Activated CD8-positive, alpha-beta T cell treated with anti-CD3 and anti-CD28 coated beads, Interleukin-2, amount 10 ng/mL, durations not matched to agents 7 days and 5 days (primary cell): ENCODE results near the gene CDC26. TPM values are rescaled to one million over a fixed set of nuclear protein-coding genes. Genes with fewer than 3 reads are reported as not detected.

Experiments
- ATAC-seq: fragments of 150-1000 bp; cut with Tn5 transposase; one replicate; pipeline ENCODE4 v1.10.0; 2021; ENCODE audit warnings: moderate library complexity
- CTCF ChIA-PET: fragments of 350-600 bp; sonication (Branson Sonifier 250); formaldehyde crosslinking; loops from one replicate; lab custom pipeline; 2021; ENCODE audit warnings: antibody characterized with exemption; lab: Charles Lee
- POLR2A ChIA-PET: fragments of 350-600 bp; sonication (Branson Sonifier 250); formaldehyde crosslinking; loops from one replicate; lab custom pipeline; 2021; ENCODE audit warnings: antibody characterized with exemption; lab: Charles Lee
- DNase-seq: peaks from one replicate; pipeline ENCODE4 v3.0.0-alpha.2; 2020
- H3K27ac Mint-ChIP-seq: one replicate; pipeline ENCODE4 v1.8.0; 2021; ENCODE audit warnings: mild to moderate bottlenecking, mixed read lengths
- H3K27me3 Mint-ChIP-seq: one replicate; pipeline ENCODE4 v1.8.0; 2021; ENCODE audit warnings: low read depth, mixed read lengths
- H3K36me3 Mint-ChIP-seq: one replicate; pipeline ENCODE4 v1.8.0; 2021; ENCODE audit warnings: low read depth, mixed read lengths
- H3K4me1 Mint-ChIP-seq: one replicate; pipeline ENCODE4 v1.8.0; 2021; ENCODE audit warnings: low read depth, mixed read lengths
- H3K4me3 Mint-ChIP-seq: one replicate; pipeline ENCODE4 v1.8.0; 2021; ENCODE audit warnings: mild to moderate bottlenecking, mixed read lengths
- H3K9me3 Mint-ChIP-seq: one replicate; pipeline ENCODE4 v1.8.0; 2022; ENCODE audit warnings: mixed read lengths; ENCODE audit not compliant: insufficient read depth
- total RNA-seq, 2 experiments: library from RNA; stranded (reverse); gene quantifications; one replicate each; pipeline ENCODE4 v1.2.3, GENCODE V29; 2021

Gene CDC26
- total RNA-seq, 2 experiments from 2014 or later, result 26.1 to 28.9 TPM

- Mint-ChIP-seq H3K9me3 (no peaks in the 10 kb centered on the region), H3K27me3 (no peaks in the 10 kb centered on the region), H3K36me3 (peaks cover 56% of the 10 kb centered on the region), H3K4me1 (no peaks in the 10 kb centered on the region), H3K27ac (no peak overlapping the region), H3K4me3 (no peak overlapping the region)
- DNase-seq (no peak), ATAC-seq (no peak)
- POLR2A ChIA-PET, result interaction anchor here (1.7 kb wide), 1 partner anchor 15 kb away, joined by 5 read pairs; the partner anchor contains the start of genes CDC26 and PRPF4
- CTCF ChIA-PET, result interaction anchor here (1.1 kb wide), 1 partner anchor 15 kb away, joined by 3 read pairs; no protein-coding TSS in a partner anchor
Observed at GRCh38 chr9:113290052-113290607, 14.8 kb upstream of the CDC26 start.

DNA sequence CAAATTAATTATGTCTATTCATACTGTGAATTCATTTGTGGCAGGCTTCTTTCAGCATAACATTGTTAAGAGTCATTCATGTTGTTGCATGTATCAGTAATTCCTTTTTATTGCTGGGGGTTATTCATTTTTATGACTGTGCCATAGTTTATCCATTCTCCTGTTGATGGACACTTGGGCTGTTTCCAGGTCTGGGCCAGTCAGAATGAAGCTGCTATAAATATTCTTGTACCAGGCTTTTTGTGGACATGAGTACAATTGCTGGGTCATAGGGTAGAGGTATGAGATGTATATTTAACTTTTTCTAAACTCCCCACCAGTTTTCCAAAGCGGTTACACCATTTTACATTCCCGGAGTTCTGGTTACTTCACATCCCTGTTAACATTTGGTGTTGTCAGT is 13.7 kb upstream of the CDC26 start:
- CTCF ChIA-PET, result no interaction called here
- POLR2A ChIA-PET, result no interaction called here
- peaks cover 65% of the 10 kb centered on the region for H3K36me3 Mint-ChIP-seq

GRCh38 chr9:113281356-113281755 is 6.0 kb upstream of the CDC26 start:
- ChIA-PET CTCF (no interaction called here), POLR2A (no interaction called here)
- H3K36me3 Mint-ChIP-seq, result peaks cover 63% of the 10 kb centered on the region

More for the DNA sequence above, 13.7 kb upstream of the CDC26 start:
- DNase-seq (no peak), ATAC-seq (no peak)
- no peaks in the 10 kb centered on the region for H3K27me3 Mint-ChIP-seq
- H3K4me3 Mint-ChIP-seq, result no peak overlapping the region
- H3K4me1 Mint-ChIP-seq, result no peaks in the 10 kb centered on the region
- no peak overlapping the region for H3K27ac Mint-ChIP-seq
- no peaks in the 10 kb centered on the region for H3K9me3 Mint-ChIP-seq

GRCh38 chr9:113278840-113279239 is 3.5 kb upstream of the CDC26 start:
- DNase-seq, result no peak
- no peaks in the 10 kb centered on the region for H3K27me3 Mint-ChIP-seq
- ATAC-seq, result no peak
- ChIA-PET CTCF (no interaction called here), POLR2A (no interaction called here)
- peaks cover 49% of the 10 kb centered on the region for H3K36me3 Mint-ChIP-seq
- H3K4me1 Mint-ChIP-seq, result peaks cover 17% of the 10 kb centered on the region
- H3K27ac Mint-ChIP-seq, result no peak overlapping the region
- no peak overlapping the region for H3K4me3 Mint-ChIP-seq
- no peaks in the 10 kb centered on the region for H3K9me3 Mint-ChIP-seq

More at GRCh38 chr9:113281356-113281755, 6.0 kb upstream of the CDC26 start:
- Mint-ChIP-seq H3K27me3 (no peaks in the 10 kb centered on the region), H3K4me1 (peaks cover 12% of the 10 kb centered on the region), H3K4me3 (no peak overlapping the region), H3K27ac (no peak overlapping the region), H3K9me3 (no peaks in the 10 kb centered on the region)
- no peak for ATAC-seq
- DNase-seq, result no peak

GRCh38 chr9:113274474-113275156 is 757 bp downstream of the CDC26 start:
- peaks cover 38% of the 10 kb centered on the region for H3K36me3 Mint-ChIP-seq
- H3K4me1 Mint-ChIP-seq, result peaks cover 14% of the 10 kb centered on the region
- ChIA-PET POLR2A (interaction anchor here (0.7 to 2.7 kb wide), 11 partner anchors 16 to 139 kb away, joined by 3 to 25 read pairs (median 4); partner anchors contain the start of genes BSPRY, C9orf43, FKBP15 and HDHD3), CTCF (interaction anchor here (0.7 to 5.7 kb wide), 47 partner anchors 9 to 408 kb away, joined by 3 to 105 read pairs (median 5); partner anchors contain the start of genes ALAD, C9orf43, FKBP15 and HDHD3)
- H3K27ac Mint-ChIP-seq, result no peak overlapping the region
- ATAC-seq (peak; percentile 19), DNase-seq (peak; percentile 63)
- H3K27me3 Mint-ChIP-seq, result no peaks in the 10 kb centered on the region
- no peaks in the 10 kb centered on the region for H3K9me3 Mint-ChIP-seq
- no peak overlapping the region for H3K4me3 Mint-ChIP-seq

DNA sequence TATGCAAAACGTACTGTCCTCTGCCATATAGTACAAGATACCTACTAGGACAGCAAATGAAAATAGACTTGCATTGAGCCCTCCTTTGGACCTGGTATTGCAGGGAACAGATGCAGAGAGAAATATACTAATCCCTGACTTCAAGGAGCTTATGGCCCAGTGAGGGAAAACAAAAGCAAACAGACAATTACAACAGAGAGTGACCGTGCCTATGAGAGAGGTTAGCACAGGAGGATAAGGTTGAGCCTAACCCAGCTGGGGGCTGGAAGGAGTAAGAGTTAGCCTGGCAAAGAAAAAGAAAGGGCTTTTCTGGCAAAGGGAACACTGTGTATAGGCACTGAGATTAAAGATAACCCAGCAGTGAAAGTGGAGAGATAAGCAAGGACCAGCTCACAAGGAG is 5.5 kb downstream of the CDC26 start:
- Mint-ChIP-seq H3K27me3 (no peaks in the 10 kb centered on the region), H3K4me3 (no peak overlapping the region), H3K27ac (no peak overlapping the region), H3K4me1 (peaks cover 10% of the 10 kb centered on the region), H3K36me3 (peaks cover 37% of the 10 kb centered on the region), H3K9me3 (no peaks in the 10 kb centered on the region)
- DNase-seq, result no peak
- ATAC-seq, result no peak
- ChIA-PET POLR2A (no interaction called here), CTCF (interaction anchor here (0.8 to 1.4 kb wide), 5 partner anchors 38 to 388 kb away, joined by 3 to 7 read pairs (median 3); partner anchors contain the start of gene ALAD)

- Mint-ChIP-seq H3K36me3 (peaks cover 37% of the 10 kb centered on the region), H3K9me3 (no peaks in the 10 kb centered on the region), H3K27ac (no peak overlapping the region), H3K4me1 (peaks cover 9% of the 10 kb centered on the region), H3K27me3 (no peaks in the 10 kb centered on the region), H3K4me3 (no peak overlapping the region)
- ChIA-PET CTCF (interaction anchor here (0.7 to 1.4 kb wide), 6 partner anchors 38 to 389 kb away, joined by 3 to 7 read pairs (median 3); partner anchors contain the start of gene ALAD), POLR2A (no interaction called here)
- ATAC-seq (no peak), DNase-seq (no peak)
Observed at GRCh38 chr9:113269355-113269754, 6.0 kb downstream of the CDC26 start.

- POLR2A ChIA-PET, result no interaction called here
- Mint-ChIP-seq H3K9me3 (no peaks in the 10 kb centered on the region), H3K4me1 (no peaks in the 10 kb centered on the region), H3K36me3 (peaks cover 33% of the 10 kb centered on the region), H3K27me3 (no peaks in the 10 kb centered on the region), H3K4me3 (no peak overlapping the region), H3K27ac (no peak overlapping the region)
- ATAC-seq (no peak), DNase-seq (no peak)
- CTCF ChIA-PET, result no interaction called here
Observed at GRCh38 chr9:113267911-113268566, 7.3 kb downstream of the CDC26 start.

DNA sequence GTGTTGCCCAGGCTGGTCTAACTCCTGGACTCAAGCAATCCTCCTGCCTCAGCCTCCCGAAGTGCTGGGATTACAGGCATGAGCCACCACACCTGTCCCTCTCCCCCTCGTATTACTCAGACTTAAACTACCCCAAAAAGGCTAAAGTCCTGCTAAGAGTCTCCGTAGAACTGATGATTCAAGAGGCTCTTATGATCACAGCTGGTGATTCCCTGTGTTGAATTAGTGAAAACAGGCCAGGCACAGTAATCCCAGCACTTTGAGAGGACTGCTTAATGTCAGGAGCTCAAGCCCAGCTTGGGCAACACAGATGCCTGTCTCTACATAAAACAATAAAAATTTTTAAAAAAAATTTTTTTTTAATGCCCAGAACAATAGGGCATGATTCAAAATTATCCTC is 9.2 kb downstream of the CDC26 start:
- ChIA-PET CTCF (interaction anchor here (2.5 kb wide), 1 partner anchor 9 kb away, joined by 12 read pairs; the partner anchor contains the start of genes CDC26 and PRPF4), POLR2A (no interaction called here)
- no peak overlapping the region for H3K4me3 Mint-ChIP-seq
- H3K27ac Mint-ChIP-seq, result no peak overlapping the region
- DNase-seq (no peak), ATAC-seq (no peak)
- no peaks in the 10 kb centered on the region for H3K4me1 Mint-ChIP-seq
- H3K36me3 Mint-ChIP-seq, result peaks cover 29% of the 10 kb centered on the region
- no peaks in the 10 kb centered on the region for H3K27me3 Mint-ChIP-seq
- H3K9me3 Mint-ChIP-seq, result no peaks in the 10 kb centered on the region

DNA sequence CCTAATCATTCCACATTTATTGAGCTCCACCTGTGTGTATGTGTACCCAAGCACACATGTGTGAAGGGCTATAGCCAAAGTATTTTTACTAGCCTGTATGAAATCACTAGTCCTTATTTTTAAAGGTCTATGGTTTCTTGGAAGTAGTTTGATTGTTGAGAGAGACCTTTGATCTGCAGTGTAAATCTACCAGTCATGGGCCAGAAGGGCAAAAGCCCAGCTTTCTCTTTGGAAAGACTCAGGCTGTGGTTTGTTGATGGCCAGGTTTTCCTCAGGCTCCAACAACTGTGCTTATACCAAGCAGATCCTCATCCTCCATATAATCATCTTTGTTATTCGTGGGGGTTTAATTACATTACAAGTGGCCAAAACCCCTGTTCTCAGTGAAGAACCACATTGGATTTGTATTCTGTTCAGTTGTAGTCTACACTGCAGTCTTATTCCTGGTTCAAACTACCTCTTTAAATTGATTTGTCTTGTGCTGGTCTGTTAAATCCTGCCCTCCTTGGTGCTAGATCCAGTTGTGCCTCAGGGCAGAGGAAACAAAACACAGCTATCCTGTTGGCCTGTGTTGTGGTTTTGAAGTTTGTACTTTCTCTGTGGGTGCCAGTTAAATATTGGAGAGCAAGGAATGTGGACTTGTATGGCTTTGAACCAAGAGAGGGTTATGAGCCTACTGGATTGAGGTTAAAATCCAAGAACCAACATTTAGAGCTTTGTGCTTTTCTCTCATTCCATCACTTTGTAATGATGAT is 13.3 kb downstream of the CDC26 start:
- Mint-ChIP-seq H3K4me3 (no peak overlapping the region), H3K27ac (no peak overlapping the region), H3K4me1 (peaks cover 2% of the 10 kb centered on the region), H3K36me3 (peaks cover 23% of the 10 kb centered on the region), H3K27me3 (no peaks in the 10 kb centered on the region), H3K9me3 (no peaks in the 10 kb centered on the region)
- DNase-seq (no peak), ATAC-seq (no peak)
- CTCF ChIA-PET, result interaction anchor here (3.4 kb wide), 1 partner anchor 13 kb away, joined by 13 read pairs; the partner anchor contains the start of genes CDC26 and PRPF4
- POLR2A ChIA-PET, result no interaction called here

GRCh38 chr9:113258282-113258681 is 17.1 kb downstream of the CDC26 start:
- H3K27me3 Mint-ChIP-seq, result no peaks in the 10 kb centered on the region
- DNase-seq (no peak), ATAC-seq (no peak)
- H3K36me3 Mint-ChIP-seq, result peaks cover 23% of the 10 kb centered on the region
- H3K27ac Mint-ChIP-seq, result no peak overlapping the region
- POLR2A ChIA-PET, result no interaction called here
- no peaks in the 10 kb centered on the region for H3K9me3 Mint-ChIP-seq
- no peak overlapping the region for H3K4me3 Mint-ChIP-seq
- CTCF ChIA-PET, result no interaction called here
- H3K4me1 Mint-ChIP-seq, result peaks cover 2% of the 10 kb centered on the region
